ENCODE data around the gene RASA3.

RASA3 gene

DNA sequence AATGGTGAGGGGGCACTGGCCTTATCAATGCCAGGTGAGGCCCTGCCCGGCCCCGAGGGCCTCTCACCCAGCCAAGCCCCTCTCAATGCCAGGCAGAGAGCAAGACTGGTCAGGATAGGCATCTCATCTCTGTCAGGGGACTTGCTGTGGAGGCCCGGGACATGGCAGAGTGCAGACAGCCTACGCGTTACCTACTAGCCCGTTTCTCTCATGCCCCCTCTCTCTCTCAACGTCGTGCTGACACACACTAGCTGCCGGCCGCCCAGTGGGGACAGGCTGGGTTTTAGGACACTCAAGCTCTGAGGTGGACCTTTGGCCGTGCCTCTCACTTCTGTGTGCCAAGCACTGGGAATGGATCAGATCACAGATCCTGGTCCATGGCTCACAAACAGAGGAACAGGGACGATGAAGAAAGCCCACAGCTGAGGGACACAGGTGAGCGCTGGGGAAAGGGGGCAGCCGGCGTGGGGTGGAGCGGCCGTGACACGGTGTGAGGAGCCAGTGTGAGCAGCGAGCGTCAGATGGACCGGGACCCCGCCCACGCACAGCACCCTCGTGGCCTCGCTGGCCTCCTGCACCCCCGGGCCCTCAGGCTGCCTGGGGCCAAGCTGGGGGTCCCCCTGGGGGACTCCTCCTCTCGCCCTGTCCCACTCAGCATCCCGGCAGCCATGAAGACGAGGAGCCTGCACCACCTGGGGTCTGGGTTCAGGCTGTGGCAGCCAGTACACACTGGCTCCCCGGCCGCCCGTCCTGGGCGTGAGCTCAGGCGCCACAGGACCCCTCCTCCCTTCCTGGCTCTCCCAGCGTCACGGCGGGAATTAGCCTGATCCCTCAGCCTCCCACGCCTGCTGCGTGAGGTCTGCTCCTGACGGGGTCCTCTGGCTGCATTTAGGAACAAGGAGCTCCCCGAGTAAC is 81.6 kb downstream of the RASA3 start:
- no peak for DNase-seq (ENCODE audit: low read depth)

DNA sequence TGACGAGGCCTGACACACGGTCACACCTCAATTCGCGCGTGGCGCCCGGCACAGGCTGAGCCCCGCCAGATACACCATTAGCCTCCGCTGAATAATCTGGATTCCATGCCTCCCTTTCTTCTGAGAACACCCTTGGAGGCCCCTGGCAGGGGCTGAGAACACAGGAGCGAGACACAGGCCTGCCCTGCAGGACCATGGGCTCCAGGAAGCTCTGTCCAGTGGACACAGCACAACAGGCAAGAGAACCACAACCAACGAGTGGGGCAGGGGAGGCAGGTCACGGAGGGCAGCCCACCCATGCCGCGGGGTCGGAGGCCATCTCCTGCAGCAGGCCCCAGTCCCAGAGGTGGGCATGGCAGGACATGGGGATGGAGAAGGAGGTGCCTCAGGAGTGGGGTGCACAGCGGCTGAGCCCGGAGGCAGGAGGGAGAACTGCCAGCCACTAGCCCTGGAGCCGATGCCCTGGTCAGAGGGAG is 82.8 kb downstream of the RASA3 start:
- DNase-seq (ENCODE audit: low read depth), result no peak

DNA sequence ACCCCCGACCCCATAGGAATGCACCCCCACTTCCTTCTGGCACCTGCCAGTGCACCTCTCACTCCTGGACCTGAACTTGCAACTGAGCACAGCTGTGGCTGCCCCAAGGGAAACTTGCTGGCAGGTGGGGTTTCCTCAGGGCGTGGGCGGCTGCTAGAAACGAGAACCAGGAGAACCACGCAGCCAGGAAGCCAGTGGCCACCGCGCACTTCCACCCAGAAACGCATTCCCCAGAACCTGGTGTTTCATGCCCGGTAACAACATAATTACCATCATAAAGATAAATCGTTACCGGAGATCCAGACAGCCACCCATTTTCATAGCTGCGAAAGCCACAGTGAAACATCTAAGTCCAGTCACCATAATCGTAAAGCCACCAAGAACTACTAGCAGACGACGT is 83.4 kb downstream of the RASA3 start:
- DNase-seq (ENCODE audit: low read depth), result no peak

DNA sequence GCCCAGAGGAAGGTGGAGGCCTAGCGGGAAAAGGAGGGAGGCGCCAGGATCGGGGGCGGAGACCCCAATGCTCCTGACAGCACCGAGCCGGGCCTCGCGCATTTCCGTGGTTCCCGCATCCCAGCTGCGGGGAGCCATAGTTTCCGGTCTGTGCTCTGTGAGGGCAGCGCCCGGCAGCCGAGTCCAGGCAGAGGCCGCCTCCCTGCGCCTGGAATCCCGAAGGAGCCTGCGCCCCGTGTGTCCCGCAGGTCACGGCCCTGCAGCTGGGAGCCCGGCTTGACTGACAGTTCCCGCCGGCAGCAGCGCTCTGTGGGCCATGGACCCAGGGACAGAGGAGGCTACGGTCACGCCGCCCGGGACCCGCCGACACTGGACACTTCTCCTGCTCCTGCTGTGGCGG is 84.0 kb downstream of the RASA3 start:
- DNase-seq (ENCODE audit: low read depth), result no peak

DNA sequence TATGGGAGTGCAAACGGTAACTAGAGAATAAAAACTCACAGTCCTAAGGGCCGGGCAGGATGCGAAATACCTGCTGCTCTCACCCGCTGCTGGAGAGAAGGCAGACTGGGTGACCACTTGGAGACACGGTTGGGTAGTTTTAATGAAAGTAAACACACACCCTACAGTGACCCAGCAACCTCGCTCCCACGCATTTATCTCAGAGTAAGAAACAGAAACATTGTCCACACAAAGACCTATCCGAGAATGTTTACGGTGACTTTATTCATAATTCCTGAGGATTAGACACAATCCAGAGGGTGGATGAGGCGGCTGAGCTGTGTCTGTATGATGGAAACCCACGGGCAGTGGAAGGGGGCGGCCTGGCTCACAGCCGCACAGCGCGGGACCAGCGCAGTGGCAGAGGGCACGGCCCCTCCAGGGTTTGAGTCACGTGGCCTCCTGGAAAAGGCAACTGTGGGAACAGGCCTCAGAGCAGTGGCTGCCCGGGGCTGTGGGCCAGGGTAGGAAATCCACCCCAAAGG is 85.0 kb downstream of the RASA3 start:
- DNase-seq (ENCODE audit: low read depth), result no peak

DNA sequence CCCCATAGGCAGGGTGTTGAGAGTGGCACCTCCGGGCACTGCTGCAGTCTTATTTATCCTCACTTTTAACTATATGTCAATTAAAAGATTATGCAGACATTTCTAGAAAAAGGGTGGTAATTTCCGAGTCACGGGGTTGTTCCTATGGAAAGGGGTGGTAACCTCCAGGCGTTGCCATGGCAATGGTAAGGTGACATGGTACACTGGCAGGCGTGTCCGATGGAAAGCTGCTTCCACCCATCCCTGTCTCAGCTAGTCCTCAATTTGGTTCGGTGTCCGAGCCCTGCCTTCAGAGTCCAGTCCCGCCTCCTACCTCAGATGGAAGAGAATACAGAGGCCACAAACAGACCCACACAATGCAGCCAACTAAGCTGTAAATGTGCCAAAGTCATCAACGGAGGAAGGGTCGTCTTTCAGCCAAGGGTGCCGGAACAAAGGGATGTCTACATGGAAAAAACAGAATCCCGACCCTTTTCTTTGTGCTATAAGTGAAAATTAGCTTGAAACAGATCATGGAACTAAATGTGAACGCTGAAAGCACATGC is 85.9 kb downstream of the RASA3 start:
- DNase-seq (ENCODE audit: low read depth), result no peak

DNA sequence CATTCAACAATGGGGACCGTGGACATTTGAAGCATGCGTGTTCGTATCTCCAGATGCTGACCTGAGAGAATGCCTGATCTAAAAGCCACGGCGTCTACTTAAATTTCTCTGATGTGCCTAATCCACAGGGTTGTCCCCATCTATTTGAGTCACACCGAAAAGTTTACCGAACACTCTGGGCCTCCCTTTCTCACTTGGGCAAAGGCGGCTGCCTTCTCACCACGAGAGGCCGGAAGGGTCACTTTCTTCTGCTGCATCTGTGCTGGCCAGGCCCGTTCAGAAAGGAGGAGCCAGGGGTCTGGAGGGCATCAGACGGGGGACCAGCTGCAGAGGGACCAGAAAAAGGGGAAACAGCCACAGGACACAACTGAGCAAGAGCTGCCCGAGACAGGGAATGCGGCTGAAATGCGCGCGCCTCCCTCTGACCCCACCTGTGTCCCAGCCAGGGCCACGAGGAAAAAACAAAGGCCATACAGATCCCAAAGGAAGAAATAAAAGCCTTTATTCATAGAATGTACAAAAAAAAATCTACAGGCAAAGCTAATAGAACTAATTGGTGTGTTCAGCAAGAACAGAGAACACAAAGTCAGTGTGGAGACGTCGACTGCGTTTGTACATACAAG is 87.2 kb downstream of the RASA3 start:
- no peak for DNase-seq (ENCODE audit: low read depth)

DNA sequence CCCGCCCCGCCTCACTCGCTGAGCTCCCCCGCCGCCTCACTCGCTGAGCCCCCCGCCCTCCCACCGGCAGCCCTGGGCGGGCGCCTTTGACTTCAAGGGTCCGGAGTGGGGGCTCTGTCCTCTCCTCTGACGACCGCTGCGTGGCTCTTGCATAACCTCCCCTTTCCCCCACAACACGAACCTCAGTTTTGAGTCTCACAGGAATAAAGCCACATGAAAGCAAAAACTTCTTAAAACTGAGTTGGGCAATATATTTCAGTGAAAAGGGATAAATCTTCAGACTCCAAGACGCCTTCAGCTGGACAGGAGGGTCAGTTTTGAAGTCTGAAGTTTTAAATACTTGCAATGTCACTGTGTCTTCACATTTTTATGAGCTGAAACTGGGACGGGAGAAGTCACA is 87.9 kb downstream of the RASA3 start:
- DNase-seq (ENCODE audit: low read depth), result no peak

DNA sequence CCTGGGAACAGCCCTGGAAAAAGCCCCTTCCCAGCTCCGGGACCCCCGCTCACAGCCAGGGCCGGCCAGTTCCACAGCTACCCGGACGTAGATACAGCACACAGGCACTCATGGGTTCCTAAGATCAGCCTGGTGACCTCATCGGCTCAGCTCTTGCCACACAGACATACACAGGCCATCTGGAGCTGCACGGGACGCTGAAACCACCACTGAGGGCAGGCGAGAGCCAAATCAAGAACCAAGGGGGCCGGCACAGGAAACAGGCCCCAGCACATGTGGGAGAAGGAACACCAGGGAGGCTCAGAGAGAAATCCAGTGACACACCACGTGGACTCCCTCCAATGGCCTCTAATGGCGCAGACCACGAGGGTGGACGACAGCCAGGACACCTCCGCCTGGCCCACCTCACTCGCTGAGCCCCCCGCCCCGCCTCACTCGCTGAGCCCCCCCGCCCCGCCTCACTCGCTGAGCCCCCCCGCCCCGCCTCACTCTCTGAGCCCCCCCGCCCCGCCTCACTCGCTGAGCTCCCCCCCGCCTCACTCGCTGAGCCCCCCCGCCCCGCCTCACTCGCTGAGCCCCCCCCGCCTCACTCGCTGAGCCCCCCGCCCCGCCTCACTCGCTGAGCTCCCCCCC is 88.9 kb downstream of the RASA3 start:
- DNase-seq (ENCODE audit: low read depth), result peak; percentile 77

DNA sequence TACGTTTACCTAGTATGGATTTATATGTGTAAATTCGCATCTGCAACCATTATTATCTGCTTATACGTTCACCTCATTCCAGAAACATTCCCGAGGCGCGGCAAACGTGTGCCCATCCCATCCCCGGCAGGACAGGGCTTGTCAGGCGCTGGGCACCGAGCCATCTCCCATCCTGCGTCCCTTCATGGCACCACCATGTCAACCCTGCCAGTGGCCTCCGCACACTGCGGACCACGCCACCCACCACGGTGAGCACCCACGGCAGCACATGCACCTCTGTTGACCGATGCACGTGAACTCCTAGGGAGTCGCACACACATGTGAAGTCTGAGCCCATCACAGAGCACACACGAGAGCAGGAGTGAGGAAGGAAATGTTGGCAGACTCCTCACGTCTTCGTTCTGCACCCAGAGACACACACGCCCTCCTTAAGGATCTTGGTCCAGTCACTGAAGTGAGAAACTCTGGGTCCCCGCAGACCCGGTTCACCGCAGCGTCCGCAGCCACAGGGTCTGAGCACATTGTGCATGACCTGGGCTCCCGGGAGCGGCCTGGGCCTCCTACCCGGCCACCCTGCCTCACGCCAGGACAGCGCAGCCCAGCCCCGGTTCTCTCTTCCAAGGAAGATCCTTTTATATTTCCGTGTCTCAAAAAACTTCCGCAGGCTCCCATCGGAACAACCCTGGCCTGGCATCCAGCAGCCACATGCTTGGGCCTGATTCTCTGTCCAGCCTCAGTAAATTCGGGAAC is 90.2 kb downstream of the RASA3 start:
- DNase-seq (ENCODE audit: low read depth), result no peak

DNA sequence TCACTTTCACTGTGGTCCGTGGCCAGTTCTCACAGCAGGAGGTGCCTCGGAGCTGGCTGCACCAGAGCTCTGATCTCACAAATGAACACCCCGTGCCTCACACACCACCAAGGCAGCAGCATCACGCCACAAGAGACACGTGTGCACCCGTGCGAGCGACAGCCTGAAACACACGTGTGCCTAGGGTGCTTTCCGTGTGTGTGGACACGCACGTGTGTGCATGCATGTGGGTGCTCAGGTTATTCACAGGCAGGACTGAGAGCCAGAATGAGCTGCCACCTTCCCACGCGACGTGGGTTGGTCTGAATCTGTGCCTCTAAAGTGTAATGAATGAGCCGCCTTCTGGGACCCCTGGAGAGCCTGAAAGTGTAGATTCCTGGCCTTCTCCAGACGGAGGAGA is 90.9 kb downstream of the RASA3 start:
- no peak for DNase-seq (ENCODE audit: low read depth)

DNA sequence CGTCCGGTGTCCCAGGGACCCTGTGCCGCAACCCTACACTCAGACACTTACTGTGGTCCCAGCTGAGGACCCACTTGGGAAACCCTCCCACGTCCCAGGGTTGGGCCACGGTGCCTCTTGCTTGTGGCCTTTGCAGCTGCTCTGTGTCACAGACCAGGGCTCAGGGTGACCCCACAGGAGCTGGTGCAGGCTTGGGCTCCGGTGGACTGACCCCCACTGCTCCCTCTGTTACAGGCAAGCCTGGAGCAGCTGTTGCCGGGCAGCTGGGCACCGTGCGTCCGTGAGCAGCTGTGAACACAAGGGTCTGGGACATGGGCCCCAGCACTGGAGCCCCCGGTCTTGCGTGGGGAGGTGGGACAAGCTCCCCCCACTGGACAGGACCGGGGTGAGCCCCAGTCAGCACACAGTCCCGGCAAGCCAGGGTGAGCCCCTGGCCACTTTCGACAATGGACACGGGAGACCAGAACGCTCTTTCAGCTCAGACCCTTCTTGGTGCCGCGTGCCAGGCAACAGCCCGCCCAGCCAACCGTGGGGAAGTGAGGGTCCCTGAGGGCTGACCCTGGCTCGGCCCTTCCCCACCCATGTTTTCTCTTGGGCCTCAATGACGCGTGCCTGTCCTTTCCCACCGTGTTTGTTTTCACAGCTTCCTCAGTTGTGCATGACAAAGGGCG is 92.8 kb downstream of the RASA3 start:
- no peak for DNase-seq (ENCODE audit: low read depth)

DNA sequence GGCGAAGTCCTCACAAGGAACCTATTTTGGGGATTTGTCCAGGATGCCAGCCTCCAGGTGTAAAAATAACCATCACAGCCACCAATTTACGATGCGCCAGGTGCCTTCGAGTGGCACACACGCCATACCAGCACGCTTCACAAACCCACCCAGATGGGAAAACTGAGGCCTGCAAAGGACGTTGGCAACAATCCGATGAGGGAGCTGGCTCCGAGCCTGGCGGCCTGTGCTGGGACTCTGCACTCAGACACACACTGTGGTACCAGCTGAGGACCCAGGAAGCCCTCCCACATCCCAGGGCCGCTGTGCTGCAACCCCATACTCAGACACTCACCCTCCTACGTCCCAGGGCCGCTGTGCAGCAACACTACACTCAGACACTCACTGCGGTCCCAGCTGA is 93.5 kb downstream of the RASA3 start:
- no peak for DNase-seq (ENCODE audit: low read depth)

DNA sequence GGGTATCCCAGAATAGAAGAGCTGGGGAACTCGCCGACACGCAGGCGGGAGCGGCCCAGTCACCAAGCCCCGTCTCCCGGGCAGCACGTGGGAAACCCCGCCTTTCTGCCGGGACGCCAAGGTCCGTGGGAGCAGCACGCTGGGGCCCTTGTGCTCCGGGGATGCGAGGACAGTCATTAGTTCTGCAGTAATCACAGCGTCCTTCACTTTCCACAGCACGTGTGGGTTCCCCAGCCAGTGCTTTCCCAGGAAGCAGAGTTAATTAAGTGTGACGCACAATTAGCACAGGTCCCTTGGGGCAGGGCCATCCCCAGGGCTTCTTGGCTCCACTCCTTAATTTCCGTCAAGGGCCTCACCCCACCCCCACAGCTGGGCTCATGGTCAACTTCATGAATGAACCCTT is 94.2 kb downstream of the RASA3 start:
- DNase-seq (ENCODE audit: low read depth), result no peak

DNA sequence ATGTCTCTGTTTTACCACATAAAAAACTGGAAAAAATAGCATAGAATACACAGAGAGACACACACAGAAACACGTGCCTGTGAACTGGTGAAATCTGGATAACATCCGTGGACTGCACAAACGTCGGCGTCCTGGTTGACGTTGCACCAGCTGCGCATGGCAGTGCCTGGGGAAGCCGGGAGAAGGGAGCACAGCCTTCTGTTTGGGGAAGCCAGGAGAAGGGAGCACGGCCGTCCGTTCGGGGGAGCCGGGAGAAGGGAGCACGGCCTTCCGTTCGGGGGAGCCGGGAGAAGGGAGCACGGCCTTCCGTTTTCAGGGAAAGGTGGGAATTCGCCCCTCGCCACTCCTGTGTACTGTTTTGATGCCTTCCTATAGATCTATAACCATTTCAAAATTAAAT is 94.7 kb downstream of the RASA3 start:
- DNase-seq (ENCODE audit: low read depth), result no peak

DNA sequence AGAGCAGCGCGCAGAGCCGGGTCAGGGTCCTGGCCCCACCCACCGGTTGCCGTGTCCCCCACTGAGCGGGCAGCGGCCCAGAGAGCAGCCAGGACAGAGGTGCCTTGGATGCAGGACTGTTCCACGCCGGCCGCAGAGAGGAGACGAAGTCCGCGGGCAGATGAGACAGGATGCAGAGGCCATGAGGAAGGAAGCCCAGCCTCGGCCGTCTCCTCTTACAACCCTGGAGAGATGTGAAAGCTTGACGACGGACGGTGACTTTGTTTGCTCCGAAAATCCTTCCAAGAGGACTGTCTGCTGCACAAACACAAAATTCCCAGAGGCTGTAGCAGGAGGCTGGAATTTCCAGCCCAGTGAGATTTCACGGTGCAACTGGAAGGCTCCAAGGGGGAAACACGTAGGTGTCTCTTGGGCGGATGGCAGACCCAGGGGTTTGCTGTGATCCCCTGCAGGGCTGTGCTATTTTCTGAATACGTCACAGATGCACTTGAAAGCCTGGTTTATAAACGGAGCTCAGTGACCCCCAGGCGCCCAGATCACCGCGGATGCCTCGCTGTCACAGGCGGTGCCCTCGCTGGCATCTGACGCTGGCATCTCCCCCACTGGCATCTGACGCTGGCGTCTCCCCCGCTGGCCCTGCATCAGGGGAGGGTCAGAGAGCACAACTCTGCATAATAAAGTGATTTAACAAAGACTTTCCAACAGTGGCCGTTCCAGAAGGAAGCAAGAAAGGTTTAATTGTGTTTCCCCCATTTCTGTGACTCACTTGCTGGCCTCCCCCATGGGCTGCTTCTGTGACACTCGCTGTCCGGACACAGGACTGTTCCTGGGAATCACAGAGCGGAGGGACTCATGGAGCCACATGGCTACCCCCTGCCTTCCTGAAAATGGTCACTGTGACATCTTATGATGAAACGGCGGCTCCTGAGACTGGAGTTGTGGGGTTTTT is 96.6 kb downstream of the RASA3 start:
- DNase-seq (ENCODE audit: low read depth), result no peak

DNA sequence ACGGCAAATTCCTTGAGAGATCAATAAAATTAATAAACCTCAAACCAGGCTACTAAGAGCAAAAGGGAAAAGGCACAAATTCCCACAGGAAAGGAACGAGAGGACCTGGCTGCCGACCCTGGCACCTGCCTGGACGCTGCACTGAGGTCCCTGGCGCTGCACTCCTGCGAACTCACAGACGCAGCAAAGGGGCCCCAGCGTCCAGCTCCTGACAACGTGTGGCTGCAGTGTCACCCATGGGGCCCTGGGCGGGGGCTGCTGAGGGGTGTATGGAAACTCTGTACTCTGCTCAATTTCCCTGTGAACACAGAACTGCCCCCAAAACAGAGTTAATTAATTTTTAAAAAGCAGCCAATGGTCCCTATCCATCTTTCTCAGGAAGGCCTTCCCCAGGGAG is 97.2 kb downstream of the RASA3 start:
- no peak for DNase-seq (ENCODE audit: low read depth)

DNA sequence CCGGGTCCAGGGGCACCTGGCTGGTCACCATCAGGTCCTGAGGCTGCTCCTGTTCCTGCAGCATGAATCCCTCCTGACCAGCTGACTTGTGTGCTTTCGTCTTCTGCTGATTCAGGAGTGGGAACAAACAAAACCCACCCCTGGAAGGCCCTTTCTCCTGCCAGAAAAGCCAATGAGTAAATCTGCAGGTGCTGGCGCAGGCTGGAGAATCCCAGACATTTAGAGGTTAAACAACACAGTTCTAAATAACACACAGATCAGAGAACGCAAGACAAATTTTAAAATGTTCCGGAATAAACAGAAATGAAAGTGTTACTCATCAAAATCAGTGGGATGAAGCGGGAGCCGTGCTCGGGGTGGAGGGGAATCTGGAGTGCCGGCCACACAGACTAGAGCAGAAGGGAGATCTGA is 97.9 kb downstream of the RASA3 start:
- DNase-seq (ENCODE audit: low read depth), result no peak

DNA sequence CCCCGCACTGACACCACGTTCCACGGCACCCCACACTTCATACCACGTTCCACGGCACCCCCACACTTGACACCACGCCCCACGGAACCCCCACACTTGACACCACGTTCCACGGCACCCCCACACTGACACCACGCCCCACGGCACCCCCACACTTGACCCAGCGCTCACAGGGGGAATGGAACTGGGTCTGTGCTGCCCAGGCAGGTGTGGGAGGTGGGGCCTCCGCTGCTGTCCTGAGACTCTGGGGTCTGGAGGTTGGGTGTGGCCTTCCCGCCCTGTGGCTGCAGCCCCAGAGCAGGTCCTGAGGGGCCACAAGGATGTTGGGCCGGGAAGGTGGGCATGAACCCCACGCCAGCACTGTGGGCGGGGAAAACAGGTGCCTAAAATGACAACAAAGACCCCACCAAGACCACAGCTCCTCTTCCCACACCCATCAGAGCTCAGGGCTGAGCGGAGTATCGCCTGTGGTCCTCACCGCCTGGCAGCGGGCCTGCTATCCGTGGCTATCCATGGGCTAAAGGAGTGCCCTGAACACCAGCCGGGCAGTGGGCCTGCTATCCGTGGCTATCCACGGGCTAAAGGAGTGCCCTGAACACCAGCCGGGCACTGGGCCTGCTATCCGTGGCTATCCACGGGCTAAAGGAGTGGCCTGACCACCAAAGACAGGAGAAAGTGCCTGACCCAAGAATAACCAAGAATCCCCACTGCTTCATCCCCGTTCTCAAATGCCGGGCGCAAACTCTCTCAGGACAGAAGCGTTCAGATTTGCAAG is 98.7 kb downstream of the RASA3 start:
- no peak for DNase-seq (ENCODE audit: low read depth)

All from stromal cell of bone marrow (primary cell).